Measurements from ENCODE around the gene HEXB. TPM values are rescaled to one million over a fixed set of nuclear protein-coding genes. Genes with fewer than 3 reads are reported as not detected.

Gene HEXB
- total RNA-seq, 1 experiment from 2014 or later = 60.9 TPM

- ATAC-seq (no peak), DNase-seq (ENCODE audit: low spot score) (no peak)
- Mint-ChIP-seq H3K4me1 (peaks cover 21% of the 10 kb centered on the region), H3K9me3 (no peaks in the 10 kb centered on the region), H3K27ac (no peak overlapping the region), H3K36me3 (no peaks in the 10 kb centered on the region), H3K27me3 (ENCODE audit: low read depth) (no peaks in the 10 kb centered on the region), H3K4me3 (no peak overlapping the region)
- TF ChIP-seq FOXP4 (CRISPR knock-in tag; IDR thresholded peaks at IDR 0.05) (no peak), OVOL2 (CRISPR knock-in tag; IDR thresholded peaks at IDR 0.05; ENCODE audit: borderline replicate concordance) (no peak), RORB (CRISPR knock-in tag; IDR thresholded peaks at IDR 0.05) (no peak), GABPB1 (CRISPR knock-in tag; IDR thresholded peaks at IDR 0.05) (no peak), CREM (CRISPR knock-in tag; IDR thresholded peaks at IDR 0.05) (no peak), ZNF281 (CRISPR knock-in tag; IDR thresholded peaks at IDR 0.05) (no peak), HMGA2 (CRISPR knock-in tag; IDR thresholded peaks at IDR 0.05) (no peak), SP1 (CRISPR knock-in tag; conservative IDR thresholded peaks at IDR 0.05) (no peak), AFF4 (CRISPR knock-in tag; IDR thresholded peaks at IDR 0.05; ENCODE audit: borderline replicate concordance) (no peak), PRRX2 (CRISPR knock-in tag; IDR thresholded peaks at IDR 0.05) (no peak)
- TF ChIP-seq, protein P1, sequence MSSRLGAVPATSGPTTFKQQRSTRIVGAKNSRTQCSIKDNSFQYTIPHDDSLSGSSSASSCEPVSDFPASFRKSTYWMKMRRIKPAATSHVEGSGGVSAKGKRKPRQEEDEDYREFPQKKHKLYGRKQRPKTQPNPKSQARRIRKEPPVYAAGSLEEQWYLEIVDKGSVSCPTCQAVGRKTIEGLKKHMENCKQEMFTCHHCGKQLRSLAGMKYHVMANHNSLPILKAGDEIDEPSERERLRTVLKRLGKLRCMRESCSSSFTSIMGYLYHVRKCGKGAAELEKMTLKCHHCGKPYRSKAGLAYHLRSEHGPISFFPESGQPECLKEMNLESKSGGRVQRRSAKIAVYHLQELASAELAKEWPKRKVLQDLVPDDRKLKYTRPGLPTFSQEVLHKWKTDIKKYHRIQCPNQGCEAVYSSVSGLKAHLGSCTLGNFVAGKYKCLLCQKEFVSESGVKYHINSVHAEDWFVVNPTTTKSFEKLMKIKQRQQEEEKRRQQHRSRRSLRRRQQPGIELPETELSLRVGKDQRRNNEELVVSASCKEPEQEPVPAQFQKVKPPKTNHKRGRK (CRISPR knock-in tag; IDR thresholded peaks at IDR 0.05; ENCODE audit: borderline replicate concordance) = no peak
- TF ChIP-seq, protein P2, sequence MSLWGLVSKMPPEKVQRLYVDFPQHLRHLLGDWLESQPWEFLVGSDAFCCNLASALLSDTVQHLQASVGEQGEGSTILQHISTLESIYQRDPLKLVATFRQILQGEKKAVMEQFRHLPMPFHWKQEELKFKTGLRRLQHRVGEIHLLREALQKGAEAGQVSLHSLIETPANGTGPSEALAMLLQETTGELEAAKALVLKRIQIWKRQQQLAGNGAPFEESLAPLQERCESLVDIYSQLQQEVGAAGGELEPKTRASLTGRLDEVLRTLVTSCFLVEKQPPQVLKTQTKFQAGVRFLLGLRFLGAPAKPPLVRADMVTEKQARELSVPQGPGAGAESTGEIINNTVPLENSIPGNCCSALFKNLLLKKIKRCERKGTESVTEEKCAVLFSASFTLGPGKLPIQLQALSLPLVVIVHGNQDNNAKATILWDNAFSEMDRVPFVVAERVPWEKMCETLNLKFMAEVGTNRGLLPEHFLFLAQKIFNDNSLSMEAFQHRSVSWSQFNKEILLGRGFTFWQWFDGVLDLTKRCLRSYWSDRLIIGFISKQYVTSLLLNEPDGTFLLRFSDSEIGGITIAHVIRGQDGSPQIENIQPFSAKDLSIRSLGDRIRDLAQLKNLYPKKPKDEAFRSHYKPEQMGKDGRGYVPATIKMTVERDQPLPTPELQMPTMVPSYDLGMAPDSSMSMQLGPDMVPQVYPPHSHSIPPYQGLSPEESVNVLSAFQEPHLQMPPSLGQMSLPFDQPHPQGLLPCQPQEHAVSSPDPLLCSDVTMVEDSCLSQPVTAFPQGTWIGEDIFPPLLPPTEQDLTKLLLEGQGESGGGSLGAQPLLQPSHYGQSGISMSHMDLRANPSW (CRISPR knock-in tag; conservative IDR thresholded peaks at IDR 0.05; ENCODE audit: low read depth) = no peak
- TF ChIP-seq, protein P3, sequence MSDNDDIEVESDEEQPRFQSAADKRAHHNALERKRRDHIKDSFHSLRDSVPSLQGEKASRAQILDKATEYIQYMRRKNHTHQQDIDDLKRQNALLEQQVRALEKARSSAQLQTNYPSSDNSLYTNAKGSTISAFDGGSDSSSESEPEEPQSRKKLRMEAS (CRISPR knock-in tag; IDR thresholded peaks at IDR 0.05) = no peak
- TF ChIP-seq, protein P4, sequence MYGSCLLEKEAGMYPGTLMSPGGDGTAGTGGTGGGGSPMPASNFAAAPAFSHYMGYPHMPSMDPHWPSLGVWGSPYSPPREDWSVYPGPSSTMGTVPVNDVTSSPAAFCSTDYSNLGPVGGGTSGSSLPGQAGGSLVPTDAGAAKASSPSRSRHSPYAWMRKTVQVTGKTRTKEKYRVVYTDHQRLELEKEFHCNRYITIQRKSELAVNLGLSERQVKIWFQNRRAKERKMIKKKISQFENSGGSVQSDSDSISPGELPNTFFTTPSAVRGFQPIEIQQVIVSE (CRISPR knock-in tag; IDR thresholded peaks at IDR 0.05; ENCODE audit: borderline replicate concordance) = no peak
- TF ChIP-seq, protein P5, sequence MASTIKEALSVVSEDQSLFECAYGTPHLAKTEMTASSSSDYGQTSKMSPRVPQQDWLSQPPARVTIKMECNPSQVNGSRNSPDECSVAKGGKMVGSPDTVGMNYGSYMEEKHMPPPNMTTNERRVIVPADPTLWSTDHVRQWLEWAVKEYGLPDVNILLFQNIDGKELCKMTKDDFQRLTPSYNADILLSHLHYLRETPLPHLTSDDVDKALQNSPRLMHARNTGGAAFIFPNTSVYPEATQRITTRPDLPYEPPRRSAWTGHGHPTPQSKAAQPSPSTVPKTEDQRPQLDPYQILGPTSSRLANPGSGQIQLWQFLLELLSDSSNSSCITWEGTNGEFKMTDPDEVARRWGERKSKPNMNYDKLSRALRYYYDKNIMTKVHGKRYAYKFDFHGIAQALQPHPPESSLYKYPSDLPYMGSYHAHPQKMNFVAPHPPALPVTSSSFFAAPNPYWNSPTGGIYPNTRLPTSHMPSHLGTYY (CRISPR knock-in tag; IDR thresholded peaks at IDR 0.05) = no peak
- TF ChIP-seq, protein P6, sequence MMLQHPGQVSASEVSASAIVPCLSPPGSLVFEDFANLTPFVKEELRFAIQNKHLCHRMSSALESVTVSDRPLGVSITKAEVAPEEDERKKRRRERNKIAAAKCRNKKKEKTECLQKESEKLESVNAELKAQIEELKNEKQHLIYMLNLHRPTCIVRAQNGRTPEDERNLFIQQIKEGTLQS (CRISPR knock-in tag; conservative IDR thresholded peaks at IDR 0.05) = no peak
- CTCF ChIA-PET = interaction anchor here (1.1 to 1.3 kb wide), 2 partner anchors 244 to 769 kb away, joined by 3 to 4 read pairs; no protein-coding TSS in a partner anchor
- POLR2A ChIA-PET = no interaction called here
These were observed 12.7 kb upstream of the HEXB start for GRCh38 chr5:74672215-74672877.
